Measurements from ENCODE around the gene LCN6.

Gene LCN6

DNA sequence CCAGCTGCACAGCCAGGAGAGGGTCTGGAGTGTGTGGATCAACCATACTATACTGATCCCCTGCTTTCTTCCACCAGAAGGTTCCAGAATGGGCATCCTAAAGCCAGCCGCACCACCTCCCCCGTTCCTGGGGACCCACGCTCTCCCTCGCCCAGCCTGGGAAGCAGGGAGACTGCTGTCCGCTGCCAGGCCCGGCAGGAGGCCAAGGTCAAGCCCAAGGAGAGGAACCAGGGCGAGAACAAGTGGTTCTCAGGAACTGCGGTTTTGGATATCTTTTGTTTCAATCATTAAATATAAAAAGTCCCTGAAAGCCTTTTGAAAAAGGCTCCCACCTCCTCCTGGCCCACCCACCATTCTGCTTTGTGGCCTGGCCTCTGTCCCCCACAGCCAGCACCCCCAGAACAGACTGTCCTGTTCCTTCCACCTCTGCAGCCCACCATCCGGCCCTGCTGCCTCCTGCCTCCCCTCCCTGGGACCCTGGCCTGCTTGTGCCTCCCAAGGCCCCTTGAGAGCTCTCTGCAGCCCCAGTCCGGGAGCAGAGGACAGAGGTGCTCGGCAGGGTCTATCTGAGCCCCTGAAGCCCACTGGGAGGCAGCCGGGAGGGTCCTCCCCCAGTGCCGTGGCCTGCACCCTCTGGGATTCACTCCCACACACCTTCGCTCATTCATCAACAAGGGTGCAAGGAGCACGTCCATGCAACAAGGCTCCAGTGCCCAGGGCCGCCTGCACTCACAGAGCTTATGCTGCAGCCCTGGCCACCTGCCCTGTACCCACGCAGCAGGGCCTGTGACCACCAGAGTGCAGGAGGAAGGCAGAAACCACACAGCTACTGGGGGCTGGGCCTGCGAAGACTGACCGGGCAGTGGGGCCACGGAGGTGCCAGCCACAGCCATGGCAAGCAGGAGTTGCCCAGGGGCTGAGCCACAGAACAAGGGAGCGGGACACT, 614 bp upstream of the LCN6 start:
- no peak overlapping the region for H3K4me2 ChIP-seq
- TF ChIP-seq, protein P1, sequence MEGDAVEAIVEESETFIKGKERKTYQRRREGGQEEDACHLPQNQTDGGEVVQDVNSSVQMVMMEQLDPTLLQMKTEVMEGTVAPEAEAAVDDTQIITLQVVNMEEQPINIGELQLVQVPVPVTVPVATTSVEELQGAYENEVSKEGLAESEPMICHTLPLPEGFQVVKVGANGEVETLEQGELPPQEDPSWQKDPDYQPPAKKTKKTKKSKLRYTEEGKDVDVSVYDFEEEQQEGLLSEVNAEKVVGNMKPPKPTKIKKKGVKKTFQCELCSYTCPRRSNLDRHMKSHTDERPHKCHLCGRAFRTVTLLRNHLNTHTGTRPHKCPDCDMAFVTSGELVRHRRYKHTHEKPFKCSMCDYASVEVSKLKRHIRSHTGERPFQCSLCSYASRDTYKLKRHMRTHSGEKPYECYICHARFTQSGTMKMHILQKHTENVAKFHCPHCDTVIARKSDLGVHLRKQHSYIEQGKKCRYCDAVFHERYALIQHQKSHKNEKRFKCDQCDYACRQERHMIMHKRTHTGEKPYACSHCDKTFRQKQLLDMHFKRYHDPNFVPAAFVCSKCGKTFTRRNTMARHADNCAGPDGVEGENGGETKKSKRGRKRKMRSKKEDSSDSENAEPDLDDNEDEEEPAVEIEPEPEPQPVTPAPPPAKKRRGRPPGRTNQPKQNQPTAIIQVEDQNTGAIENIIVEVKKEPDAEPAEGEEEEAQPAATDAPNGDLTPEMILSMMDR (conservative IDR thresholded peaks at IDR 0.05; ENCODE audit: low read depth, low read length), result no peak
- no peak overlapping the region for H2AFZ ChIP-seq (ENCODE audit: low read depth)
- no peaks in the 10 kb centered on the region for H3K36me3 ChIP-seq (ENCODE audit: insufficient read depth)
- H3K9ac ChIP-seq, result no peak overlapping the region
- H3K27me3 ChIP-seq (ENCODE audit: insufficient read depth, low read depth), result peaks cover 86% of the 10 kb centered on the region
- no peaks in the 10 kb centered on the region for H3K4me1 ChIP-seq (ENCODE audit: low read depth, poor library complexity, severe bottlenecking)
- H4K20me1 ChIP-seq (ENCODE audit: insufficient read depth), result no peaks in the 10 kb centered on the region
- no peaks in the 10 kb centered on the region for H3K79me2 ChIP-seq (ENCODE audit: insufficient read depth, low read depth)
- H3K4me3 ChIP-seq (IDR thresholded peaks at IDR 0.05; ENCODE audit: insufficient read depth, low read depth, low read length), result no peak overlapping the region
- no peak overlapping the region for H3K27ac ChIP-seq

DNA sequence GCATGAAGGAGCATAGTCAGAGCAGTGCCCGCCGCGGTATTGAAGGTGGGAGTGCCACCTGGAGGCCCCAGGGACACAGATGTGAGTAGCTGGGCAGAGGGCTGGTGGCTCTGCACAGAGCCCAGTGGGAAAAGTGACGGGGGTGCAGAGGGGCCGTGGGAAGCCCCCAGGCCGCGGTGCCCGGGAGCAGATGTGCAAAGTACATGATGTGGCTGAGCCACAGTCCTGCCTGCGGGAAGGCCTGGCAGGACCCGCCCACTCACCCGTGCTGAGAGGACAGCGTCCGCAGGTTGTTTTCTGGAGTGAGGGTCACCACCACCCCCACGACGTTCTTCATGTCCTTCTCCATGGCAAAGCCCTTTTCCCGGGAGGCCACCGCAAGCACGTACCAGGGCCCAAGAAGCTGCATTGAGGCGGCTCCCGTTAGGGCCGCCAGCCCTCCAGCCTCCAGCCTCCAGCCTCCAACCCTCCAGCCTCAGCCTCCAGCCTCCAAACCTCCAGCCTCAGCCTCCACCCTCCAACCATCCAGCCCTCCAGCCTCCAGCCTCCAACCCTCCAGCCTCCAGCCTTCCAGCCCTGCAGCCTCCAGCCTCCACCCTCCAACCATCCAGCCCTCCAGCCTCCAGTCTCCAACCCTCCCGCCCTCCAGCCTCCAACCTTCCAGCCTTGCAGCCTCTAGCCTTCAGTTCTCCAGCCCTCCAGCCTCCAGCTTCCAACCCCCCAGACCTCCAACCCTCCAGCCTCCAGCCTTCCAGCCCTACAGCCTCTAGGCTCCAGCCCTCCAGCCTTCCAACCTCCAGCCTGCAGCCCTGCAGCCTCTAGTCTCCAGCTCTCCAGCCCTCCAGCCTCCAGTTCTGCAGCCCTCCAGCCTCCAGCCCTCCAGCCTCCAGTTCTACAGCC, 914 bp downstream of the LCN6 start:
- Histone ChIP-seq H3K27me3 (ENCODE audit: insufficient read depth, low read depth) (peaks cover 94% of the 10 kb centered on the region), H3K4me1 (ENCODE audit: low read depth, poor library complexity, severe bottlenecking) (no peaks in the 10 kb centered on the region), H4K20me1 (ENCODE audit: insufficient read depth) (no peaks in the 10 kb centered on the region), H3K4me2 (no peak overlapping the region), H3K9ac (no peak overlapping the region), H2AFZ (ENCODE audit: low read depth) (no peak overlapping the region), H3K4me3 (IDR thresholded peaks at IDR 0.05; ENCODE audit: insufficient read depth, low read depth, low read length) (no peak overlapping the region), H3K36me3 (ENCODE audit: insufficient read depth) (no peaks in the 10 kb centered on the region), H3K79me2 (ENCODE audit: insufficient read depth, low read depth) (no peaks in the 10 kb centered on the region), H3K27ac (no peak overlapping the region)
- TF ChIP-seq, protein P1 (conservative IDR thresholded peaks at IDR 0.05; ENCODE audit: low read depth, low read length), result no peak

DNA sequence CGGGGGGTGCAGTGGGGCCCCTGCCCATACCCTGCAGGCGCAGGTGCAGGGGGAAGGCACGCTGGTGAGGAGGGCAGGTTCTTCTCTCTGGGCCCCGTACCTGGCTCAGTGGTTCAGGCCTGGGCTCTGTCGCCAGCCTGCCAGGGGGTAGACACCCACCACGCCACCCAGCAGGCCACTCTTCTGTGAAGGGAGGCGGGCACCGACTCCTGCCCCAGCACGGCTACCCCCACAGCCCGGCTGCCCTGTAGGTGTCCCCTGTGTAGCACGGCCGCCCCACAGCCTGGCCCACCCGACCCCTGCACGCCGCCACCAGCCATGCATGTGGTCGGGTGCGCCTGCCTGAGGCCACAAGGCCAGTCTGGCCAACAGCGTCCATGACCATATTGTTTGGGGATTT, 1.7 kb downstream of the LCN6 start:
- Histone ChIP-seq H3K27ac (no peak overlapping the region), H3K4me3 (IDR thresholded peaks at IDR 0.05; ENCODE audit: insufficient read depth, low read depth, low read length) (no peak overlapping the region), H4K20me1 (ENCODE audit: insufficient read depth) (no peaks in the 10 kb centered on the region), H3K27me3 (ENCODE audit: insufficient read depth, low read depth) (peaks cover 96% of the 10 kb centered on the region), H3K79me2 (ENCODE audit: insufficient read depth, low read depth) (no peaks in the 10 kb centered on the region), H3K36me3 (ENCODE audit: insufficient read depth) (no peaks in the 10 kb centered on the region), H3K9ac (no peak overlapping the region), H3K4me2 (no peak overlapping the region), H3K4me1 (ENCODE audit: low read depth, poor library complexity, severe bottlenecking) (peaks cover 4% of the 10 kb centered on the region), H2AFZ (ENCODE audit: low read depth) (no peak overlapping the region)
- TF ChIP-seq, protein P1 (conservative IDR thresholded peaks at IDR 0.05; ENCODE audit: low read depth, low read length), result no peak

DNA sequence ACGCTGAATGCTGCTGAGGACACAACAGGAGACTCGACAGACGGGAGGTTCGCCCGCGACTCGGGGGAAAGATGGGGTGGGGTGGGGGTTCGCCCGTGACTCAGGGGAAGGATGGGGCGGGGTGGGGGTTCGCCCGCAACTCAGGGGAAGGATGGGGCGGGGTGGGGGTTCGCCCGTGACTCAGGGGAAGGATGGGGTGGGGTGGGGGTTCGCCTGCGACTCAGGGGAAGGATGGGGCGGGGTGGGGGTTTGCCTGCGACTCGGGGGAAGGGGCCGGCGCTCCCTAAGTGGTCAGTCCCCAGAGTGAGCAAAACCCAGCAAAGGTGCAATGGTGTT, 2.2 kb downstream of the LCN6 start:
- Histone ChIP-seq H4K20me1 (ENCODE audit: insufficient read depth) (no peaks in the 10 kb centered on the region), H3K4me2 (no peak overlapping the region), H3K79me2 (ENCODE audit: insufficient read depth, low read depth) (no peaks in the 10 kb centered on the region), H2AFZ (ENCODE audit: low read depth) (no peak overlapping the region), H3K27ac (no peak overlapping the region), H3K9ac (no peak overlapping the region), H3K27me3 (ENCODE audit: insufficient read depth, low read depth) (peaks cover 96% of the 10 kb centered on the region), H3K36me3 (ENCODE audit: insufficient read depth) (no peaks in the 10 kb centered on the region), H3K4me1 (ENCODE audit: low read depth, poor library complexity, severe bottlenecking) (peaks cover 9% of the 10 kb centered on the region), H3K4me3 (IDR thresholded peaks at IDR 0.05; ENCODE audit: insufficient read depth, low read depth, low read length) (no peak overlapping the region)
- TF ChIP-seq, protein P1 (conservative IDR thresholded peaks at IDR 0.05; ENCODE audit: low read depth, low read length), result no peak

Data from KMS-11 (cell line).